Peyer's patch (tissue), 4 donors: Measurements from ENCODE around the gene MACROD2. TPM values are rescaled to one million over a fixed set of nuclear protein-coding genes. Genes with fewer than 3 reads are reported as not detected.

Experiments used
- DNase-seq, 3 donors: peaks; one replicate each; pipeline ENCODE4 v3.0.0-alpha.2; 2017 to 2019
- H3K27ac ChIP-seq, 4 donors: fragments of 200-600 bp; sonication (generic); one replicate each; pipeline ENCODE4 v1.5.1; 2016 to 2019
- H3K27me3 ChIP-seq, 2 donors: fragments of 200-600 bp; sonication (generic); one replicate each; pipeline ENCODE4 v1.5.1; 2019
- H3K36me3 ChIP-seq, 3 donors: fragments of 200-600 bp; sonication (generic); one replicate each; pipeline ENCODE4 v1.5.1; 2016 to 2019
- H3K4me1 ChIP-seq, 4 donors: fragments of 200-600 bp; sonication (generic); one replicate each; pipeline ENCODE4 v1.5.1; 2016 to 2019
- H3K4me3 ChIP-seq, 4 donors: fragments of 200-600 bp; sonication (generic); 1 replicate in 3 of 4; 2 replicates in 1 of 4; pipeline ENCODE4 v1.5.1; 2016 to 2019; ENCODE audit warnings: mild to moderate bottlenecking in 1 of 4
- H3K9me3 ChIP-seq, 4 donors: fragments of 200-600 bp; sonication (generic); one replicate each; pipeline ENCODE4 v1.5.1; 2016 to 2019; ENCODE audit warnings: mild to moderate bottlenecking in 1 of 4
- POLR2A ChIP-seq, 2 donors: fragments of 450-650 bp; IDR thresholded peaks; one replicate each; pipeline ENCODE4 v1.5.1; 2017; ENCODE audit warnings: antibody characterized with exemption in 2 of 2, mild to moderate bottlenecking in 2 of 2, moderate library complexity in 2 of 2
- total RNA-seq, 4 donors: library from RNA; depleted of rRNA; stranded (reverse); fragments of >200 nt; gene quantifications; one replicate each; pipeline ENCODE4 v1.1.0, GENCODE V29; 2016
- TF ChIP-seq, protein P1 (sequence below), 6 experiments: fragments of 450-650 bp in 4 of 6; fragments of 200-600 bp in 2 of 6; sonication (generic) in 1 of 6; IDR thresholded peaks; one replicate each; pipeline ENCODE4 v1.5.1; 2017 to 2019; ENCODE audit warnings: antibody characterized with exemption in 6 of 6, mild to moderate bottlenecking in 3 of 6, moderate library complexity in 1 of 6

MACROD2 gene
- total RNA-seq, 4 donors from 2014 or later: 2.5 to 10.7 (median 6.5) TPM

DNA sequence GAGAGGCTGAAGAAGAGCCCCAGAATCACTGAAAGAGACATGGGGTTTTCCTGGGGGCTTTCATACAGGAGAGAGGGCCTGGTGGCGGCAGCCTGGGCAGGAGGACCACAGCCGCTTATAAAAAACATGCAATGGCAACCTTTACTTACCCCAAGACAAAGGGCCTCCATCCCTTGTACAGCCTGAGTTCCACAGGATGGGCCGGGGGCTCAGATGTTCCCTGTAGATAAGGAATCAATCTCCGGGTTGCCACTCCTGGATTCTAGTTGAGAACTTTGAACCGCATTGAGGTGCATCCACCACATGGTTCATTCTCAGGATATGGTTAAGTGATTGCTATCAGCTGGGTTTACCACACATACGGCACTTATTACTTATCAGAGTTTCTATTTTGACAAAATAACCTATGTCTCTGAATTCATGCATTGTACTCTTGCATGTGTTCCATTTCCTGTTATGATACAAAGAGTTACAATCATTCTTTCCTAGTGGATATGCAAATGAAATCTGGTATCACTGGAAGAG is 1900.3 kb downstream of the MACROD2 start:
- no peaks in the 10 kb centered on the region for H3K27me3 ChIP-seq
- H3K4me3 ChIP-seq: no peak overlapping the region
- H3K9me3 ChIP-seq: no peaks in the 10 kb centered on the region
- TF ChIP-seq, protein P1, sequence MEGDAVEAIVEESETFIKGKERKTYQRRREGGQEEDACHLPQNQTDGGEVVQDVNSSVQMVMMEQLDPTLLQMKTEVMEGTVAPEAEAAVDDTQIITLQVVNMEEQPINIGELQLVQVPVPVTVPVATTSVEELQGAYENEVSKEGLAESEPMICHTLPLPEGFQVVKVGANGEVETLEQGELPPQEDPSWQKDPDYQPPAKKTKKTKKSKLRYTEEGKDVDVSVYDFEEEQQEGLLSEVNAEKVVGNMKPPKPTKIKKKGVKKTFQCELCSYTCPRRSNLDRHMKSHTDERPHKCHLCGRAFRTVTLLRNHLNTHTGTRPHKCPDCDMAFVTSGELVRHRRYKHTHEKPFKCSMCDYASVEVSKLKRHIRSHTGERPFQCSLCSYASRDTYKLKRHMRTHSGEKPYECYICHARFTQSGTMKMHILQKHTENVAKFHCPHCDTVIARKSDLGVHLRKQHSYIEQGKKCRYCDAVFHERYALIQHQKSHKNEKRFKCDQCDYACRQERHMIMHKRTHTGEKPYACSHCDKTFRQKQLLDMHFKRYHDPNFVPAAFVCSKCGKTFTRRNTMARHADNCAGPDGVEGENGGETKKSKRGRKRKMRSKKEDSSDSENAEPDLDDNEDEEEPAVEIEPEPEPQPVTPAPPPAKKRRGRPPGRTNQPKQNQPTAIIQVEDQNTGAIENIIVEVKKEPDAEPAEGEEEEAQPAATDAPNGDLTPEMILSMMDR (IDR thresholded peaks at IDR 0.05): no peak
- no peak for TF ChIP-seq POLR2A (IDR thresholded peaks at IDR 0.05)
- DNase-seq: no peak
- H3K4me1 ChIP-seq: no peaks in the 10 kb centered on the region
- no peaks in the 10 kb centered on the region for H3K36me3 ChIP-seq
- H3K27ac ChIP-seq: no peak overlapping the region

DNA sequence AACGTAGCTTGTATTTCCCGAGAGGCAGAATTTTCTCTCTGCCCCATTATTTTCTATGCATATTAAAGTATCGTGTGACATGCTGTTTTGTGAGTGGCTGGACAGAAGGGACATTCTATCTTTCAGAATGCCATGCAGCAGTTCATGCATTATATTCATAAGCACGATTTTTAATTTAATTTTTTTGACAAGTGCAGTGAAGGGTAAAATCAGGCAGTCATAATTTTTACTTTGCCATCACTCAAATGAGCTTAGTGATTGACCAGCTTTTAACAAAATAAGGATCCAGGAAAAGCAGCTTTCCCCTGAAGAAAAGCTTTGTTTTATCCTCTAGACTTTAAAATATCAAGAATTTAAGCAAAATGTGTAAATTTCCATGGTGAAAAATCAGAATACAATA is 1904.7 kb downstream of the MACROD2 start:
- Histone ChIP-seq H3K4me3 (no peak overlapping the region), H3K4me1 (no peaks in the 10 kb centered on the region), H3K27me3 (no peaks in the 10 kb centered on the region), H3K36me3 (no peaks in the 10 kb centered on the region), H3K27ac (no peak overlapping the region), H3K9me3 (no peaks in the 10 kb centered on the region)
- no peak for TF ChIP-seq POLR2A (IDR thresholded peaks at IDR 0.05)
- TF ChIP-seq, protein P1 (IDR thresholded peaks at IDR 0.05): no peak
- no peak for DNase-seq

DNA sequence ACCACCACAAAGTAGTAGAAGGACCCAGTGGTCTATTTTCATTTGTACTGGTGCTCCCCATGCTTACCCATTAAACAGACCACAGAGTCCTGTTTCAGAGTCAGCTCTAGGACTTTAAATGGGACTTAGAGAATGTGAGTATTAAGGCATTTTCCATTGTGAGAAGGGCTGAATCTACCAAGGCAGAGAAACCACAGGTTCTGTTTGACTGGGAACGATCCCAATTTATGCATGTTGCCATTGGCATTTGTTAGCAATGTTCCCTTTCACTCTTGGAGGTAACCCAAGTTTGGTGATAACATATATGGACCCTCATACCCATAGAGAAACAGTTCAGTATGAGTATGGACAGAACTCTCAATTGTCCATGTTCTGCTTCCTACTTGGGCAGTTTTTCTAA is 1905.1 kb downstream of the MACROD2 start:
- H3K4me1 ChIP-seq: no peaks in the 10 kb centered on the region
- no peaks in the 10 kb centered on the region for H3K36me3 ChIP-seq
- H3K27me3 ChIP-seq: no peaks in the 10 kb centered on the region
- TF ChIP-seq, protein P1 (IDR thresholded peaks at IDR 0.05): no peak
- TF ChIP-seq POLR2A (IDR thresholded peaks at IDR 0.05): no peak
- no peaks in the 10 kb centered on the region for H3K9me3 ChIP-seq
- no peak for DNase-seq
- H3K27ac ChIP-seq: no peak overlapping the region
- no peak overlapping the region for H3K4me3 ChIP-seq

DNA sequence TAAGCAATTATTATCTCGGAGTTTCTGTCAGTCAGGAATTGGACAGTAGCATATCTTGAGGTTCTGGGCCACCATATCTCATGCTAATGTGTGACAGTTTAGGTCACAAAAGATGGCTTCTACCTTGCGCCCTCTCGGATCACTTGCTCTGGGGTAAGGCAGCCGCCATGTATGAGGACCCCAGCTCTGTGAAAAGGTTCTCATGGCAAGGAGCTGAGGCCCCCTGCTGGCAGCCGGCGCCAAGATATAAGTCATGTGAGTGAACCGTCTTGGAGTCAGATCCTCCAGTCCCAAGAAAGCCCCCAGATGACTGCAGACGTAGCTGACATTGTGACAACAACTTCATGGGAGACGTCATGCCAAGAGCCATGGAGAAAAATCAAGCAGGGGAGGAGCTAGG is 1907.2 kb downstream of the MACROD2 start:
- no peak overlapping the region for H3K27ac ChIP-seq
- TF ChIP-seq POLR2A (IDR thresholded peaks at IDR 0.05): no peak
- TF ChIP-seq, protein P1 (IDR thresholded peaks at IDR 0.05): no peak
- H3K4me3 ChIP-seq: no peak overlapping the region
- DNase-seq: no peak
- no peaks in the 10 kb centered on the region for H3K9me3 ChIP-seq
- no peaks in the 10 kb centered on the region for H3K4me1 ChIP-seq
- H3K36me3 ChIP-seq: no peaks in the 10 kb centered on the region
- H3K27me3 ChIP-seq: no peaks in the 10 kb centered on the region

DNA sequence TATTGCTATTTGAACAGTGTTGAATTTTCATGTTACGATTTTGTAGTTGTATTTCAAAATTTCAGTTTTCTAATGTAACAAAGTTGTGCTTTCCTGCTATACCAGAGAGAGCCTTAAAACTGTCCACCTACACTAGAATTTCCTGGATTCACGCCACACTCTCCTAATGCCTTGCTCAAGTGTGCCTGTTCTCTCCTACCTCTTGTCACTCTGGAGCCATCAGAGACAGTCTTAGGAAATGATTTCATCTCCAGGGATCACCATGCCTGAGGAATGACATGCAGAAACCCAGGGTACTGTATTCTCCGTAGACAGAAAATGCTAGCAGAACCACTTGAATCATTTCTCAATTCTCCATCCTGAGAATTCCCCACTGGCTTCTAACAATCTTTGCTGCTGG is 1910.3 kb downstream of the MACROD2 start:
- DNase-seq: no peak
- Histone ChIP-seq H3K27me3 (no peaks in the 10 kb centered on the region), H3K36me3 (no peaks in the 10 kb centered on the region), H3K9me3 (no peaks in the 10 kb centered on the region), H3K27ac (no peak overlapping the region), H3K4me3 (no peak overlapping the region), H3K4me1 (no peaks in the 10 kb centered on the region)
- TF ChIP-seq POLR2A (IDR thresholded peaks at IDR 0.05): no peak
- TF ChIP-seq, protein P1 (IDR thresholded peaks at IDR 0.05): no peak

DNA sequence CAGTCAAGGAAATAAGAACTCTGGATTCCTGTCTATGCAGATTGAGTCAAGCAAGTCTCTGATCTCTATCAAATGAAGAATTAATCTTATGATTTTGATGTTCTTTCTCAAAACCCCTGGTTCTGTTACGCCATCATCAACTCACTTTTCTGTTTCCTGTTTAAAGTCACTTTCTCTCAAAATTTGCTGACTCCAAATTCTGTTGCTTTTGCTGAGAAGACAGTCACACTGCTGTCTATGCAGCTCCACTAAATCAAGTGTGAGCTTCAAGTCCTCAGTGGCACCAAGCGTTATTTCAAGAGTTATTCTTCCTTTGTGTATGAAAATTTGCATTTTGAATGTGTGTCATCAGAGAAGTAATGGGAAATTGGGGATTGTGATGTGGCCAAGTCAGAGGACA is 1914.7 kb downstream of the MACROD2 start:
- no peaks in the 10 kb centered on the region for H3K4me1 ChIP-seq
- H3K27ac ChIP-seq: no peak overlapping the region
- TF ChIP-seq POLR2A (IDR thresholded peaks at IDR 0.05): no peak
- TF ChIP-seq, protein P1 (IDR thresholded peaks at IDR 0.05): no peak
- H3K9me3 ChIP-seq: no peaks in the 10 kb centered on the region
- H3K4me3 ChIP-seq: no peak overlapping the region
- H3K36me3 ChIP-seq: no peaks in the 10 kb centered on the region
- no peak for DNase-seq
- H3K27me3 ChIP-seq: no peaks in the 10 kb centered on the region
